Suppressor macrophage (primary cell): ENCODE data around the gene CERS6.

Experiments used
- DNase-seq, 4 experiments: peaks; one replicate each; pipeline ENCODE4 v3.0.0-alpha.2; 2020 to 2022

Gene CERS6

DNA sequence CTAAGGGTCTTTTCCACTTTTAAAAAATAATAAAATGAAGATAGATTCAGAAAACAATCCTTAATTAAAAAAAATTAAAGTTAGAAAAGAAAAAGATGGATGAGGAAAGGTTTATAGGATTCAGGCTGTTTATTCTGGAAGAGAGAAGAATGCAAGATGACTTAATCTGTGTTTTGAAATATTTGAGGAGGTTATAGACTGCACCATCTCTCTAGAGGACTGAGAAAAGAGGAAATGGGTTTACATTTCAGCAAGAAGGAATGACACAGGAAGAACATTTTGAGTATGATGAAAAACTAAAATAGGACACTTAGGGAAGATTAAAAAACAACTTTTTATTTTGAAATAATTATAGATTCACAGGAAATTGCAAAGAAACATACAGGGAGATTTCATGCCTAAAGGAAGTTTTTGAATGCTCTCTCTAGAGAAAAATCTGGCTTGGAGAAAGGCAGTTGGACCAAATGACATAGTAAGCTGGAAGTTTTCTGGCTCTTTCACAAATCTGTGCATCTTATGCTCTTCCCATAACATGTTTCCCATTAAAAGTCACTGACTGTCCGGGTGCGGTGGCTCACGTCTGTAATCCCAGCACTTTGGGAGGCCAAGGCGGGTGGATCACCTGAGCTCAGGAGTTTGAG is 75.0 kb downstream of the CERS6 start:
- peak in 2 of 4 experiments; percentile 70 to 72 for DNase-seq

DNA sequence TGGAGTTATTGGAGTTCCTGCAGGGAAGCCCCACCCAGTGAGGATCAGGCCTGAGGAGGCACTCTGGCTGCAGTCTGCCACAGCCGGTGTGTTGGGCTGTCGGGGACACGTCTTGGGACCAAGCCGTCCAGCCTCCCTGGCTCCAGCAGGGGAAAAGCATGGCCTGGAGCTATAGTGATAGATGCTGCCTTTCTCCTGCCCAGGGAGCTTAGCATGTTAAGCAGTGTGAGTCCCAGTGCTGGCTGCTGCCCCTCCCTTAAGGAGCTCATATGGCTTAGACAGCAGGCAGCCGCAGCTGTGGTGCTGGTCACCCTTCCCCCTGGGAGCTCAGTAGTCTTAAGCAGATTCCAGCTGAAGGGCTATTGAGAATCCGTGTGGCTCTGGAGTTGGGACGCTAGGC is 78.9 kb downstream of the CERS6 start:
- DNase-seq, result no peak

DNA sequence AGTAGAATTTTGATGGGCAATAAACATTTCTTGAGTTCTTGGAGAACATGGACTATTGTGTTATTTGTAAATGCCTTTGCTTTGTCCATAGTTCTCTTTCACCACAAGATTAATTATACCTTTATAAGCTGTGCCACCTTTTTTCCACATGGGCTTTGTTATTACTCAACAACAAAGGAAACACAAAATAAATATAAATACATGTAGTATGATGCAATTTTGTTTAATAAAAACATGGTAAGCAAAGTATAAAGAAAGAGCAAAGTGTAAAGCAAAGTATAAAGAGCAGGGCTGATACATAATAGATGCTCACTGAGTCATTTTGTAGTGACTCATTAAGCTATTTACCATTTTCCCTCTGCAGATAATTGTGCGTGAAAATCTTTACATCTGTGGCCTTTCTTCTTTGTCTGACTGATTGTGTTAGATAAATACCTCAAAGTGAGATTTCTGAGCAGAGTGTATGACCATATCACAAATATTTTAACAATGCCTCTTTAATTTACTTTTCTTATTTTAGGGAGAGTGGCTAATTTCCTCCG is 80.9 kb downstream of the CERS6 start:
- no peak for DNase-seq

DNA sequence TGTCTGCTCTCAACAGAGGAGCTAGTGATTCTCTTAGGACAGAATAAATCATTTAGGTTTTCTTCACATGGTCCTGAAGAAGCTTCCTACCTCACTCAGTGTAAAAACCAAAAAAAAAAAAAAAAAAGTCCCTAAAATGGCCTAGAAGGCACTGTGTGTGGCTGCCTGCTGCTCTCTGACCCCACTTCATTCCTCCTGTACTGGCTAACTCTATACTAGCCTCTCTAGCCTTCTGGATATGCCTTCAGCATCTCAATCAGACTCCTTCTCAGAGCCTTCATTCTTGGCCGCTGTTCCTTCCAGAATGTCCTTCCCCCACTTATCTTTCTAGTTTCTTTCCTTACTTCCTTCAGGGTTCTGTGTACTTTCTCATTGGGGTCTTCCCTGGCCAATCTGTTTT is 82.1 kb downstream of the CERS6 start:
- DNase-seq, result no peak

DNA sequence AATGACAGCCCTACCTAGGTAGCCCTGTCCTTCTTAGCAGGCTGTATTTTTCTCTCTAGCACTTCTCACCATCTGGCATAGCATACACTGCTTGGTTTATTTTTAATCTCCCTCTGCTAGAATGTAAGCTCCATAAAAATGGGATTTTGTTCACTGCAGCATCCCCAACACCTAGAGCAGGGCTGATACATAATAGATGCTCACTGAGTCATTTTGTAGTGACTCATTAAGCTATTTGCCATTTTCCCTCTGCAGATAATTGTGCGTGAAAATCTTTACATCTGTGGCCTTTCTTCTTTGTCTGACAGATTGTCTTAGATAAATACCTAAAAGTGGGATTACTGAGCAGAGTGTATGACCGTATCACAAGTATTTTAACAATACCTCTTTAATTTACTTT is 82.5 kb downstream of the CERS6 start:
- no peak for DNase-seq

DNA sequence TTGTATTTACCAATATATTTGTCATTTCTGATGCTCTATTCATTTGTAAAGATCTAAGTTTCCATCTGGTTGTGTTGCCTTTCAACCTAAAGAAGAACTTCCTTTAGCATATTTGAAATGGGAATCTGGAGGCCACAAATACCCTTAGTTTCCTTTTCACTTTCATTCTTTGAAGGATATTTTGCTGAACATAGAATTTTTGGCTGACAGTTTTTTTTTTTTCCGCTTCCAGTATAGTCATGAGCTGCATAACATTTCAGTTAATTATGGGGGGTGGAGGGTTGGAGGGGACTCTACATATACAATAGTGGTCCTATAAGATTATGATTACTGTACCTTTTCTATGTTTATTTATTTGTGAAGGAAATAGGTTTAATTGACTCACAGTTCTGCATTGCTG is 83.9 kb downstream of the CERS6 start:
- no peak for DNase-seq

DNA sequence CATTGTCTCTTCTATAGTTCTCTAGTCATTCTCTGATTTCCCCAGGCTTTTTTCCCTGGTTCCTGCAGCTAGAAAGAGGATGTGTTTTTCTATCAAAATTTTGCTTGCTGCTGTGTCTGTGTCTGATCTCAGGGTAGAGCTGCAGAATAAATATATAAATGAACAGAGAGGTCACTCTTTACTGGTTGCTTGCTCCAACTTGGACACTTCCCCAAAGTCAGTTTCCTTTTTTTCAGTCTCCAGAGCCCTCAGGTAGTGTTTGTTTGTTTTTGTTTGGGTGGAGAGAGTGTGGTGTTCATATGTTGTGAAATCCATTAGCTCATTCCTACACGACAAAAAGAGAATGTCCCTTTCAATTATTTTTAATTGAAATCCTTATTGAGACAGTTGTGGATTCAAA is 85.8 kb downstream of the CERS6 start:
- peak in 3 of 4 experiments; percentile 20 to 54 (median 51) for DNase-seq

DNA sequence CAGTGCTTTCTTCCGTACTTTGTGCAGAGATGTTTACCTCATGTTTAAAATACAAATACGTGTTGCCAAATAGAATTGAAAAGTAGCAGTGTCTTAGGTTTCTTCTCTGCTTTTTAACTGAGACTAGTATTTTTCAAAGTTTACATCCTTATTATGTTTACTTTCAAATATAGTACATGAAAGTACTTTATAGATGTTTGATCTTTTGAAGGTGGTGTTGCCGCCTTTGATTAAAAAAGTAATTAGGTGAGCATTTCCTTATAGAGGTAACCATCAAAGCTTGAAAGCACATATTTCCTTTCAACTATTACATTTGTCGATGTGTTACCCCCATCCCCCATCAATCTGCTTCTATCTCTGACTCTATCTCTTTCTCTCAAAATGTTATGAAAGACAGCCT is 87.0 kb downstream of the CERS6 start:
- no peak for DNase-seq

DNA sequence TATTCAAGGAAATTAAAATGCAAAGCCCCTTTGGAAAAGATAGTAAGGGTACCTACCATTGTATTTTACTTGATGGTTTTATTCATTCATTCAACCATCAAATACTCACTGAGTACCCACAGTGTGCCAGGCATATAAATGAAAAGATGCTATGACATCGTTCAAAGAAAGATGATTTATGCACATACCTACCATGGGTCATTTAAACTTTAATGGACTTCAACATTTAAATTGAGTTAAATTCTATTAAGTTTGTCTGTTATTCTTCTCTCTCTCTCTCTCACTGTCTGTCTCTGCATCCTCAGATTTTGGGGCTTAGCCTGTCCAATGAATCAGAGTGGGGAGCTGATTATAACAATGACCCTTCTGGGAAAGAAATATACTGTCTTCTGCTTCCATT is 87.9 kb downstream of the CERS6 start:
- no peak for DNase-seq

DNA sequence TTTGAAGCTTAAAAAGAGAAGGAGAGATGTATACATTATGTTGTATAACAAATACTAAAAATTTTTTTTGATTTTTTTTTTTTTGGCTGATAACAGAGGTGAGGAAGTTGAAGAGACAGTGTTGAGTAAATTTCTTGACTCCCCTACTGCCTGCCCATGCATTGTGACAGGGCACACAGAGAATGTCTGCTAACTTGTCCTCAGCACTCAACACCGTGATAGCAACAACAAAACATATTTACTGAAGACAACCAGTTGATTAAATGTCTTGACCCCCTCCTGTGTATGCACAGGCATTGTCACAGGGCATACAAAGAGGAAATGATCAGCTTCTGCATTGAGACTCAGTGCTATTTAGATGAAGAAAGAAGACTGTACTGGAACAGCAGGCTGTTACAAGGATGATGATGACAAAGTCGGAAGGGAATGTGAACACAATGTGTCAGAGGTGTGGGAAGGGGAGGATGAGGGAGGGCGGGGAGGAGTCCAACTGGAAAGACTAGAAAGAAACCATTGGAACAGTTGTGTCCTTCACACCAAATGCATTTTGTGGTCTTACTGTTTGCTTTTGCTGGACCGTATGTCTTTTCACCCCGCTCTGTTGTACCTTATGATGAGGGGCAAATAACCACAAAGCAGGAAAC is 89.5 kb downstream of the CERS6 start:
- peak; percentile 40 to 69 (median 52) for DNase-seq

DNA sequence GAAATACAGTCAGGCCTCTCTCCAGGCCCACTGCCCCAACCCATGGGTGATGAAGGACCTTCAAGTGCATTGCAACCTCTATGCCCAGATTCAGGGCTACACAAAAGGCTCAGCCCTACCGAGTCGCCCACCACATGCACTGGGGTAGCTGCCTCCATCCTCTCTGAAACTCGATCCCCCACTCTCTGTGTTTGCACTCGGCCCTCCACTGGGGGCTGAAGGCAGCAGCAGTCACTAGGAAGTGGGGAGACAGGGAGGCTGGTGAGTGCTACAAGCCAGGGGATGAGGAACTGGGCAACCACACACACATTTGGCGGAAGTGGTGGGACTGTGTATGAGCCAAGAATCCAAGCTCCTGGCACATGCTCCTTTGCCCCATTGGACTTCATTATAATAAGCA is 94.6 kb downstream of the CERS6 start:
- DNase-seq, result peak; percentile 75 to 89 (median 87)

DNA sequence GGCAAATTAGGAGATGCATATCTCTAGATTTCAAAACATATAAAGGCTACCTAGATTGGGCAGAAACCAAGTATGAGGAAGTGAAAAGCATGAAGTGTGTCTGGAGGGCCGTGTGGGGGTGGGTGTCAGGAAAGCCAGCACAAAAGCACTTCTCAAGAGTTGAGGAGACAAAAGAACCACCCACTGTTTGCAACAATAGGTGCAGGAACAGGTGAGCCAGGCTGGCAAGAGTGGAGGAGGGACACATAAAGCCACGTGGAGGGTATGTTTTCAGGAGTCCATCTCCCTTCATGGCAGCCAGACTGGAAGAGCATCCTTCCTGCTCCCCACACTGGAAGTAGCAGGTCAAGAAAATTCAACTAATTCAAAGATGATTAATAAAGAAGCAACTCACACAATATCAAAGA is 96.4 kb downstream of the CERS6 start:
- DNase-seq, result peak; percentile 13 to 54 (median 50)

DNA sequence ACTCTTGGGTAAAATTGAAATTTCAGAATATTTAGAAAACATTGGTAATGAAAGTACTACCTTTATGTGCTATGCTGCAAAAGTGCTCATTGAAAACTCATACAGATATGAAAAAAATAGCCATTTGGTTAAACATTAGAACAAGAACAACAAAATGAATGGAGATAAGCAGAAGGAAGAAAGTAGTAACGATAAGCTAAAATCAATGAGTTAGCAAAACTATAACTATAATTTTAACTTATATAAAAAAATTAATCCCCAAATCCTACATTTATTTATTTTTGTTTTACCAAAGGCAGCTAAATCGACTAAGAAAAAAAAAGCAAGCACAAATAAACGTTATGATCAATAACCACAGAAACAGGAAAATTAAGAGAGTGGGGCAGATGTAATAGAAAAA is 99.2 kb downstream of the CERS6 start:
- DNase-seq, result no peak

DNA sequence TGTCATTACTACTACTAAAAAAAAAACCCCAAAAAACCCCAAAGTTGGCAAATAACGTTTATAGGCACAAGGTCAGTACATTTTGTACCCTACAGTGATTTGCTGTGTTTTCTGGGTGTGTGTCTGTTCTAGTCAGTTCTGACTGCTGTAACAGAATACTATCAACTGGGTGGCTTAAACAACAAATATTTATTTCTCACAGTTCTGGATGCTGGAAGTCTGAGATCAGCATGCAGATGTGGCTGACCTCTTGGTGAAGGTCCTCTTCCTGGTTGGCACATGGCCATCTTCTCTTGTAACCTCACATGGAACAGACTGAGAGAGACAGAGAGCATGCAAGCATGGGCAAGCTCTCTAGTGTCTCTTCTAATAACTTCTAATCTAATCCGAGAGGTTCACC is 103.1 kb downstream of the CERS6 start:
- peak in 1 of 4 experiments; percentile 18 for DNase-seq

DNA sequence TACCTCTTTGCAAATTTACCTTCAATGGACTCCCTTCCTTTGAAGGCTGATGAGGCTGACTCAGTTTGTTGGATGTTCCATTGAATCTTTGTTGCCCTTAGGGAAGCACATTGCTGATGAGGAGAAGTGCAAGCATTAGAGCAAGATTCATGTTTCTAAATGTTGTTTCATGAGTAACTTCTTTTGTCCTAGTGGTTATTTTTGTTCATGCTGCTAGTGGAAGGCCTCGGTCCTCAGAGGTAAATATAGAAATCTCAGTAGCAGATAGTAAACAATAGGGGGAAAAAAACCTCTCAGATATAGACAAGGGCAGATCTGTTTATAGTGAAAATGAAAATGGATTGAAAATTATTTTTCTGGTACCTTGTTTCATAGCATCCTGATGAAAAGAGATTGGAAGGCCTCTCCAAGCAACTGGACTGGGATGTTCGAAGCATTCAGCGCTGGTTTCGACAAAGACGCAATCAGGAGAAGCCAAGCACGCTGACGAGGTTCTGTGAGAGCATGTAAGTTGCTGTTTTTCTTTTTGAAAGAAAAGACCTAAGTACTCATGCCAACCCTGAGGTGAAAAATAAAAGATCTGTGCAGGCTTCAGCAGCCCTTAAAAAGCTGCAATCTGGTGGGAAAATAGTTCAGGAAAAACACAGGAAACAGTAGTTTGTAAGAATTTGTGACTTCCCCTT is 104.9 kb downstream of the CERS6 start:
- no peak for DNase-seq

DNA sequence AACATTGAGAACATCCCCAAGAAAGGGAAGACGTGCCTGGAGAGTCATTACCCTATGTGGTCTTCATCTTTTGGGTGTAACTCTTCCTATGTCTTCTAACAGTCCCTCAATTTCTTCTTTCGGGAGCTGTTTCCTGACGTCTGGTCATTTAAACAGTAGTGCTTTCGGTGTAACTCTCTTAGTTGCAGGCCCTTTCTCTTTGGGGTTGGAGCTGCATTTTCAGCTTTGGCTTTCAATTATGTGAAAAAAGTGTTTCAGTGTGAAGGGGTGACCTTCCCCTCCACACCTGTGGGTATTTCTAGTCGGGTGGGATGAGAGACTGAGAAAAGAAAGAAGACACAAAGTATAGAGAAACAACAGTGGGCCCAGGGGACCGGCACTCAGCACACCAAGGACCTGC is 105.9 kb downstream of the CERS6 start:
- no peak for DNase-seq

DNA sequence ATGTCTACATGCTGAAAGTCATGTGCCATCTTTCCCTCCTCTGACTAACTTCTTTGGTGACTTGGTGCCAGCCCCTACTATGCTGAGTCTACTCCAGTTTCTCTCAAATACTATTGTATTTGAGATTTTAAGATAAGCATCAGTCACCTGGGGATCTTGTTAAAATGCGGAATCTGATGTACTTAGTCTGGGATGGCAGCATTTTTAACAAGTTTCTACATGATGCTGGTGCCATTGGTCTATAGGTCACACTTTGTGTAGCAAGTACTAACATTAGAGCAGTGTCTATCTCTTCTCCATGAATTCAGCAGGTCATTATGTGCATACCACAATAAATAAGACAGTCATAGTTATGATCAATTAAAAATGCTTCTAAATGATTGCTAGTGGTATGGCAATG is 106.9 kb downstream of the CERS6 start:
- no peak for DNase-seq

DNA sequence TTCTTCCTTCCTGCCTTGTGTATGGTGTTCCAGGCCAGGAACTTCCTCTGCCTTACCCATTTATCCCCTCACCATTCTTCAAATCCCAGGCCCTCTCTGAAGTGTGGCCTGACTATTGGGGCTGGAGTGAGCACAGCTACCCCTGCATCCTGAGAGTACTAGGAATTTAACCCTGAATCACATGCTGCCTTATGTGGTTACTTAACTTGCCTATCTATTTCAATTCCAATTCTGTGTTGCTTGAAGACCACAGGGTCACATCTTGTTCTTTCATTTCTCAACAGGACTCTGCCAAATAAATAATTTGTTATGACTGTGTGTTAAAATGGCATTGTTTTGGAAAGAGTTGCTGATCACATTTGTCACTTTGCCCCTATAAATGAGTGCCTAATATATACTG is 108.6 kb downstream of the CERS6 start:
- no peak for DNase-seq

DNA sequence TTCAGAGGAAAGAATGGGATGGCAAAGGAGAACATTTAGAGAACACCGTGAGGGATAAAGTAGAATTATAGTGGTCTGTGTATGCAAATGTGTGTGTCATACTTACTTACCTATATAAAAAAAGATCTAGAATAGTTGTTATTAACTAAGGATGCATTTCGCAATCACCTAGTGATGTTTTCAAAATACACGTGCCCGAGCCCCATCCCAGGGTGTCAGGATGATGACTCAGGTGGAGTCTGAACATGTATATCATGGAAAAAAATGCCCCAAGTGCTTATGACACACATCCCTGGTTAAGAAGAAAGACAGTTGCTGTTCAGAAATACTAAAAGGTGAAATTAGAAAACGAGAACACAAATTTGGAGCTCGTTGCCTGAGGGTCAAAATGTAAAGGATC is 109.0 kb downstream of the CERS6 start:
- DNase-seq, result no peak

DNA sequence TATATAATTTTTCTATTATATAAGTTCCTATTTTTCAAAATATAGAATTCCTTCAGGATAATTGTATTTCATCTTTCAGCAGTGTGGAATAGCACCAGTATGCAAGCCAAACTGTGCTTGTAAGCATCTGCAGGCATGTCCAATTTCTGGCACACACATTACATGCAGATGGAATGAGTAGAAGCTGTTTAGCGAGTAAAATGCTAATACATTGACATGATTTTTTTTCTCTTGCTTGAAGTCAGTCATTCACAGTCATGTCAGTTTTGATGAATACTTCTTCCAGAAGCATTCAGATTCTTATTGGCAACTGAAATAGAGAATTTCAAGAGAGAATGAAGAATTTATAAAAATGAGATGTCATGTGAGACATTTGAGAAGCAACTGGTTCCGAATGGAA is 109.4 kb downstream of the CERS6 start:
- no peak for DNase-seq

DNA sequence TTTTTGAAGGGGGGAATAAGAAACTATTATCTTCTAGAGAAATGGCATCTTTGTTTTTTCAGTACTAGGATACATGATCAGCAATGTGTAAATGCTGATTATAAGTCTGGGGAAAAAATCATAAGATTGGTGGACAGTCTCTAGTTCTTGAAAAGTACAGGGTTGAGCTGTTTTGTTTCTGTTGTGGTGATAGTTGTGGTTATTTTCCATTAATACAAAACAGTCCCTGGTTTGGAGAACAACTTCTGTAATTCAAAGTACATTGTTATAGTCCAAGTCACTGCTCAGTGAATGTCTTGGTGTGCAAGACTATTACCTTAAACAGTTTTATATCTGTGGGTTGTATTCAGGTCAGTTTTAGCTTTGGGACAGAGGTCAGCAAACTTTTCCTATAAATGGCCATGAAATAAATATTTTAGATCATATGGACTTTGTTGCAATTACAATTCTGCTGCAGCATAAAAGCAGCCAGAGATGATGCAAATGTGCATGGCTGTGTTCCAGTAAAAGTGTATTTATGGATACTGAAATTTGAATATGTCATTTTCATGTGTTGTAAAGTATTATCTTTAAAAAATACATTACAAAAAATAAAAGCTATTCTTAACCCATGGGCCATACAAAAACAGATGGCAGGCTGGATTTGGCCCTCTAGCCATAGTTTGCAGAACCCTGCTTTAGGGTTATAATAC is 111.0 kb downstream of the CERS6 start:
- DNase-seq, result no peak

DNA sequence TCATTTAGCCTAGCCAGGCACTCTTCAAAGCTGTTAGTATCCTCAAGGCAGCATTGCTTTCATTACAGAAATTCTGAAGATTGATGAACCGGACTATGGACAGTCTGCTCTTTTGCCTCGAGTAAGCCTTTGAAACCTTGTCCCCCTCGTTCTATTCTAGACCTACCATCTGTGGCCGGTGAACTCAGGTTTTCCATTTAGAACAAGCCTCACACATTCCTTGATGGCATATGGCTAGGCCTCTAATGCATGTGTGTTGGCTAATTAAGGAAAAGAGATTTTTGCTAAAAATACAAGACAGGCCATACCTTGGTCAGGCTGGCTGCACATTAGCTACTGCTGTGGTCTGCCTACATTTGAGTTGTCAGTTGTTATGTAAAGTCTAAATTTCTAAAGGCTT is 111.8 kb downstream of the CERS6 start:
- no peak for DNase-seq
